DMS 273 (cell line): ENCODE data around the gene ZG16.

ENCODE experiments used
- DNase-seq: peaks from one replicate; lab custom pipeline; 2025; ENCODE audit not compliant: unreplicated experiment; lab: John Stamatoyannopoulos, UW

The ZG16 gene

DNA sequence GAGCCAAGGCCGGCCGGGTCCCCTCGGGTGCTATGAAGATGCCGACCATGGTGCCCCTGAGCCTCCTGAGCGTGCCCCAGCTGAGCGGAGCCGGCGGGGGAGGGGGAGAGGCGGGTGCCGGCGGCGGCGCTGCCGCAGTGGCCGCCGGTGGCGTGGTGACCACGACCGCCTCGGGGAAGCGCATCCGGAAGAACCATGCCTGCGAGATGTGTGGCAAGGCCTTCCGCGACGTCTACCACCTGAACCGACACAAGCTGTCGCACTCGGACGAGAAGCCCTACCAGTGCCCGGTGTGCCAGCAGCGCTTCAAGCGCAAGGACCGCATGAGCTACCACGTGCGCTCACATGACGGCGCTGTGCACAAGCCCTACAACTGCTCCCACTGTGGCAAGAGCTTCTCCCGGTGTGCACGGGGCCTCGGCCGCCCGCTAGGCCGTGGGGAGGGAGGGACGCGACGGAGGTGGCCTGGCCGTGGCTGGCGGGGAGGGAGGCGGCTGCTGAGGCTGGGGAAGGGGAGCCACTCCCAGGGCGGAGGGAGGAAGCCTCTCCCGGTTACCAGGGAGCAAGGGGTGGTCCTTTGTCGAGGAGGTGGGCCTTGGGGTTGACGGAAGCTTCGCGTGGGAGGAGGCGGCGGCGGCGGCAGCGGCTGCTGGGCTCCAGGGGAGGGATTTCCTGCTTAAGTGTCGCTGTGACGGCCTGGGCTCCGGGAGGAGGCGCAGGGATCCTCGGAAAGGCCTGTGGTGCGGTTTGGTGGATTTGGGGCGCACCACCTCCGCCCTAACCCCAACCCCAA is 29.6 kb downstream of the ZG16 start:
- peak; percentile 96 for DNase-seq

DNA sequence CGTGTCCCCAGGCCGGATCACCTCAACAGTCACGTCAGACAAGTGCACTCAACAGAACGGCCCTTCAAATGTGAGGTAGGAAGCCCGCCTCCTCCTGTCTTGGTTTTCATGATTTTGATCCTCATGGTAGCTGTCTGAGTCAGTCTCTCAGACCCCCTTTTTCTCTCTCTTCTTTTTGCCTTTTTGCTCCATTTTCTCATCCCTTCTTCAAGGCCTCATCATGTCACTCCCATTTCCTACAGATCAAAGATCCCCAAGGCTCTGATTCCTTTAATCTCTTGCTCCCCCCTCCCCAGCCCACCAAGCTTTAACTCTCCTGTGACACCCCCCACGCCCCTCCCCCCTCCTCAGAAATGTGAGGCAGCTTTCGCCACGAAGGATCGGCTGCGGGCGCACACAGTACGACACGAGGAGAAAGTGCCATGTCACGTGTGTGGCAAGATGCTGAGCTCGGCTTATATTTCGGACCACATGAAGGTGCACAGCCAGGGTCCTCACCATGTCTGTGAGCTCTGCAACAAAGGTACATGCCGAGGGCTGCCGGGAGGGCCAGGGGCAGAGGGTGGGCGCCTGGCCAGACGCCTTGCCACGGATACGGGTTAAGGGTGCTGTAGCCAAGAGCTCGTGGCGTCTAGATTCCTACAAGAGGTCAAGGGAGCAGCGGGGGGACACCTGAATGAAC is 30.3 kb downstream of the ZG16 start:
- peak; percentile 54 for DNase-seq

GRCh38 chr16:29809031-29809747 is 31.1 kb downstream of the ZG16 start:
- peak; percentile 62 for DNase-seq

DNA sequence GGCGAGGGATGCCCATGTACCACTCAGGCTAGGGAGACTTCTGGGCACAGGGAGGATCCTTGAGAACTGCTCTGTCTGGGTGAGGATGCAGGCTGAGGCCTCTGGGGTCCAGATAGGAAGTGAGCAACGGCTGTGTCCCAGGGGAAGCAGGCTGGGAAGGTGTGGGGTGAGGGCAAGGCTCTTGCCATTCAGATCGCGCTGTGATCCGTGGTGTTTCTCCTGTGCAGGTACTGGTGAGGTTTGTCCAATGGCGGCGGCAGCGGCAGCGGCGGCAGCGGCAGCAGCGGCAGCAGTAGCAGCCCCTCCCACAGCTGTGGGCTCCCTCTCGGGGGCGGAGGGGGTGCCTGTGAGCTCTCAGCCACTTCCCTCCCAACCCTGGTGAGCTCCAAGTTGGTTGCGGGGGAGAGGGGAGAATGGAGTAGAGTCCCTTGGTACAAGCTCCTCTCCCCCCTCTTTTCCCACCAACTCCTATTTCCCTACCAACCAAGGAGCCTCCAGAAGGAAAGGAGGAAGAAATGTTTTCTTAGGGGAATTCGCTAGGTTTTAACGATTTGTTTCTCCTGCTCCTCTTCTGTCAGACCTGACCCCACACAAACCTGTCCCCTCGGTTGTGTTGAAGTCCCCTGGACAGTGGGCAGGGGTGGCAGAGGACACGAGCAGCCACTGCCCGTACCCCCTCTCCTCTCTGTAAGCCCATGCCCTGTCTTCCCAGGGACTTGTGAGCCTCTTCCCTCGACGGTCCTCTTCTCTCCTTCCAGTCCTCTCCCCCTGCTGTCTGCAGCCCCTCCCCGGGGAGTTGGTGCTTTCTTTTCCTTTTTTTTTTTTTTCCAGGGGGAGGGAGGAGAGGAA is 32.0 kb downstream of the ZG16 start:
- DNase-seq: peak; percentile 78

- DNase-seq: no peak
These were observed 32.7 kb downstream of the ZG16 start for GRCh38 chr16:29810699-29811169.

- DNase-seq: peak; percentile 98
These were observed 33.3 kb downstream of the ZG16 start for GRCh38 chr16:29811170-29811895.

GRCh38 chr16:29811896-29812665 is 34.0 kb downstream of the ZG16 start, which contains the start of gene PRRT2:
TSS of gene PRRT2 (plus strand) at chr16:29812193. CDS start at chr16:29813055, 862 bp downstream.
- peak; percentile 89 for DNase-seq

DNA sequence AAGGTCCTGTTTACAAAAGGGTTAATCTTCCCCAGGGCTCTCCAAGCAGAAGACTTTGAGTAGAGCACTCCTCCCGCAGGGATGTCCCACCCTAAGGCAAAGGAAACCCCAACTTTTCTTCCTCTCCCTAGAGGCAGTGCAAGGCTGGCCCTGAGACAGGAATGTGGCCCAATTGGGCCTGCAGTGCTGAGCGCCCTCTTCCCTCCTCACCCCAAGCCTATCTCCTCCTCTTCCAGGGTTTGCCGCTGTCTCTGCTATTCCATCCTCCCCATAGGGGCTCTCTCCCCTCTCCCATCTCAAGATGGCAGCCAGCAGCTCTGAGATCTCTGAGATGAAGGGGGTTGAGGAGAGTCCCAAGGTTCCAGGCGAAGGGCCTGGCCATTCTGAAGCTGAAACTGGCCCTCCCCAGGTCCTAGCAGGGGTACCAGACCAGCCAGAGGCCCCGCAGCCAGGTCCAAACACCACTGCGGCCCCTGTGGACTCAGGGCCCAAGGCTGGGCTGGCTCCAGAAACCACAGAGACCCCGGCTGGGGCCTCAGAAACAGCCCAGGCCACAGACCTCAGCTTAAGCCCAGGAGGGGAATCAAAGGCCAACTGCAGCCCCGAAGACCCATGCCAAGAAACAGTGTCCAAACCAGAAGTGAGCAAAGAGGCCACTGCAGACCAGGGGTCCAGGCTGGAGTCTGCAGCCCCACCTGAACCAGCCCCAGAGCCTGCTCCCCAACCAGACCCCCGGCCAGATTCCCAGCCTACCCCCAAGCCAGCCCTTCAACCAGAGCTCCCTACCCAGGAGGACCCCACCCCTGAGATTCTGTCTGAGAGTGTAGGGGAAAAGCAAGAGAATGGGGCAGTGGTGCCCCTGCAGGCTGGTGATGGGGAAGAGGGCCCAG is 34.9 kb downstream of the ZG16 start:
- DNase-seq: no peak

GRCh38 chr16:29813644-29814562 is 35.8 kb downstream of the ZG16 start:
- no peak for DNase-seq

GRCh38 chr16:29814592-29814991 is 36.5 kb downstream of the ZG16 start:
- DNase-seq: no peak

GRCh38 chr16:29815032-29815721 is 37.1 kb downstream of the ZG16 start:
- DNase-seq: peak; percentile 85

- peak; percentile 99 for DNase-seq
These were observed 38.0 kb downstream of the ZG16 start, which contains the start of gene PAGR1 for GRCh38 chr16:29815793-29816693. TSS of gene PAGR1 (plus strand) at chr16:29816152. CDS start at chr16:29816526, 374 bp downstream.

DNA sequence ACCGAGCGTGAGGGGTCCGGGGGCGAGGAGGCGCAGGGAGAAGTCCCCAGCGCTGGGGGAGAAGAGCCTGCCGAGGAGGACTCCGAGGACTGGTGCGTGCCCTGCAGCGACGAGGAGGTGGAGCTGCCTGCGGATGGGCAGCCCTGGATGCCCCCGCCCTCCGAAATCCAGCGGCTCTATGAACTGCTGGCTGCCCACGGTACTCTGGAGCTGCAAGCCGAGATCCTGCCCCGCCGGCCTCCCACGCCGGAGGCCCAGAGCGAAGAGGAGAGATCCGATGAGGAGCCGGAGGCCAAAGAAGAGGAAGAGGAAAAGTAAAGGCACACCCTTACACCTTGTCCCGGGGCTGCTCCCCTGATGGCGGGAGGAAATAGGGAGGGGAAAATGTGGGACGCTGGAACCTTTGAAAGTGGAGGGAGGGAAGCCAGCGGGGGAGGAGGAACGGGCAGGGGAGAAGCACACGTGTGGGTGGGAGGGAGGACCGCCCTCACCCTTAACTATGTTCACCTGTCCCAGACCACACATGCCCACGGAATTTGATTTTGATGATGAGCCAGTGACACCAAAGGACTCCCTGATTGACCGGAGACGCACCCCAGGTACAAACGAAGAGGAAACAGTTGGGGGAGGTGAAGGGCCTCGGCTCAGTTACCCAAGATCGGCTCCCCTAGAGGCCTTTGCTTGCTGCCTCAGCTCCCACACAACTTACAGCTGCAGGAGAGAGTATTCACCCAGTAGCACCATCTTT is 38.8 kb downstream of the ZG16 start:
- DNase-seq: peak; percentile 88

- DNase-seq: no peak
These were observed 40.0 kb downstream of the ZG16 start for GRCh38 chr16:29818082-29818481.

GRCh38 chr16:29819506-29819905 is 41.5 kb downstream of the ZG16 start:
- peak; percentile 55 for DNase-seq
